Activated naive CD4-positive, alpha-beta T cell treated with Interleukin-2 at 50 U/mL for 16 hours (primary cell): ENCODE measurements around the gene HHAT.
A peak's percentile ranks its signal among the peaks of the same experiment; 100 is the strongest.
"Not testable (repeated sequence)": the region's sequence is repeated elsewhere in the genome, so short reads cannot be mapped to it uniquely, and the experiment has no call there.

Experiments used
- DNase-seq: peaks from one replicate; pipeline ENCODE4 v3.0.0-alpha.2; 2020

The HHAT gene

GRCh38 chr1:210400043-210400840, 71.5 kb downstream of the HHAT start:
- peak; percentile 55 for DNase-seq

GRCh38 chr1:210402560-210402959, 73.9 kb downstream of the HHAT start:
- DNase-seq: no peak

GRCh38 chr1:210405316-210405715, 76.6 kb downstream of the HHAT start:
- no peak for DNase-seq

- DNase-seq: not testable (repeated sequence)
Observed at GRCh38 chr1:210406341-210406740, 77.6 kb downstream of the HHAT start.

- DNase-seq: peak; percentile 80
Observed at GRCh38 chr1:210407207-210407886, 78.6 kb downstream of the HHAT start.

GRCh38 chr1:210407887-210408252, 79.2 kb downstream of the HHAT start:
- no peak for DNase-seq

- DNase-seq: no peak
Observed at GRCh38 chr1:210412240-210412639, 83.5 kb downstream of the HHAT start.

- DNase-seq: no peak
Observed at GRCh38 chr1:210413951-210414350, 85.2 kb downstream of the HHAT start.

GRCh38 chr1:210415846-210416448, 87.2 kb downstream of the HHAT start:
- DNase-seq: no peak

- DNase-seq: no peak
Observed at GRCh38 chr1:210416681-210417080, 88.0 kb downstream of the HHAT start.

GRCh38 chr1:210417881-210418280, 89.2 kb downstream of the HHAT start:
- no peak for DNase-seq

- no peak for DNase-seq
Observed at GRCh38 chr1:210418863-210419650, 90.4 kb downstream of the HHAT start.

- not testable (repeated sequence) for DNase-seq
Observed at GRCh38 chr1:210426696-210427095, 98.0 kb downstream of the HHAT start.

- no peak for DNase-seq
Observed at GRCh38 chr1:210428696-210429095, 100.0 kb downstream of the HHAT start.

- no peak for DNase-seq
Observed at GRCh38 chr1:210434223-210434622, 105.5 kb downstream of the HHAT start.

GRCh38 chr1:210437111-210437510, 108.4 kb downstream of the HHAT start:
- DNase-seq: no peak

- DNase-seq: no peak
Observed at GRCh38 chr1:210437781-210438180, 109.1 kb downstream of the HHAT start.

- DNase-seq: no peak
Observed at GRCh38 chr1:210438928-210439841, 110.5 kb downstream of the HHAT start.

GRCh38 chr1:210440081-210440480, 111.4 kb downstream of the HHAT start:
- no peak for DNase-seq

- no peak for DNase-seq
Observed at GRCh38 chr1:210441028-210441427, 112.3 kb downstream of the HHAT start.

GRCh38 chr1:210445485-210445884, 116.8 kb downstream of the HHAT start:
- DNase-seq: no peak

GRCh38 chr1:210445931-210446330, 117.2 kb downstream of the HHAT start:
- DNase-seq: no peak
